HFFc6 (cell line): ENCODE measurements around the gene CFAP100. TPM values are rescaled to one million over a fixed set of nuclear protein-coding genes. Genes with fewer than 3 reads are reported as not detected.

ENCODE experiments used
- DNase-seq: peaks from one replicate; pipeline ENCODE4 v3.0.0-alpha.2; 2018
- H3K27ac Mint-ChIP-seq: 2 replicates; pipeline ENCODE4 v1.8.0; 2020; ENCODE audit warnings: mild to moderate bottlenecking, mixed read lengths
- H3K27me3 Mint-ChIP-seq: 2 replicates; pipeline ENCODE4 v1.8.0; 2021; ENCODE audit warnings: mild to moderate bottlenecking, moderate library complexity, mixed read lengths; ENCODE audit not compliant: insufficient read depth
- H3K36me3 Mint-ChIP-seq: 2 replicates; pipeline ENCODE4 v1.8.0; 2021; ENCODE audit warnings: low read depth, mixed read lengths
- H3K4me1 Mint-ChIP-seq: 2 replicates; pipeline ENCODE4 v1.8.0; 2020; ENCODE audit warnings: low read depth, mixed read lengths
- H3K4me3 Mint-ChIP-seq: 2 replicates; pipeline ENCODE4 v1.8.0; 2020; ENCODE audit warnings: mild to moderate bottlenecking, moderate library complexity, mixed read lengths
- H3K9me3 Mint-ChIP-seq: 2 replicates; pipeline ENCODE4 v1.8.0; 2020; ENCODE audit warnings: mild to moderate bottlenecking, mixed read lengths
- CTCF ChIP-seq: fragments of 200-600 bp; sonication (generic); IDR thresholded peaks from 2 replicates; pipeline ENCODE4 v1.5.0; 2021; ENCODE audit warnings: antibody characterized with exemption, mild to moderate bottlenecking
- total RNA-seq, 6 experiments: library from RNA; stranded (reverse); fragmentation: NEBNext Ultra II Directional; extraction: Animal tissue kit (Norgen Biotek cat#: 25700); gene quantifications; 2 replicates in 1 of 6; 3 replicates in 5 of 6; pipeline ENCODE4 v1.2.3, GENCODE V29; 2021

CFAP100 gene
- total RNA-seq, 6 experiments from 2014 or later, result not detected

- peaks cover 2% of the 10 kb centered on the region; the same call in 1 of the 2 replicates for H3K27me3 Mint-ChIP-seq
- H3K4me3 Mint-ChIP-seq, result peak overlapping the region; percentile 95
- H3K4me1 Mint-ChIP-seq, result peaks cover 41% of the 10 kb centered on the region
- H3K9me3 Mint-ChIP-seq, result no peaks in the 10 kb centered on the region
- no peak for TF ChIP-seq CTCF
- peaks cover 40% of the 10 kb centered on the region for H3K36me3 Mint-ChIP-seq
- DNase-seq, result peak; percentile 75
- peak overlapping the region; percentile 42 for H3K27ac Mint-ChIP-seq
Measured at GRCh38 chr3:126472277-126473006, 77.7 kb downstream of the CFAP100 start.

- Mint-ChIP-seq H3K27me3 (peaks cover 2% of the 10 kb centered on the region; the same call in 1 of the 2 replicates), H3K27ac (peak overlapping the region; percentile 42), H3K4me3 (peak overlapping the region; percentile 95), H3K4me1 (peaks cover 41% of the 10 kb centered on the region), H3K9me3 (no peaks in the 10 kb centered on the region), H3K36me3 (peaks cover 34% of the 10 kb centered on the region)
- TF ChIP-seq CTCF, result no peak
- DNase-seq, result no peak
Measured at GRCh38 chr3:126473292-126474168, 78.8 kb downstream of the CFAP100 start.

DNA sequence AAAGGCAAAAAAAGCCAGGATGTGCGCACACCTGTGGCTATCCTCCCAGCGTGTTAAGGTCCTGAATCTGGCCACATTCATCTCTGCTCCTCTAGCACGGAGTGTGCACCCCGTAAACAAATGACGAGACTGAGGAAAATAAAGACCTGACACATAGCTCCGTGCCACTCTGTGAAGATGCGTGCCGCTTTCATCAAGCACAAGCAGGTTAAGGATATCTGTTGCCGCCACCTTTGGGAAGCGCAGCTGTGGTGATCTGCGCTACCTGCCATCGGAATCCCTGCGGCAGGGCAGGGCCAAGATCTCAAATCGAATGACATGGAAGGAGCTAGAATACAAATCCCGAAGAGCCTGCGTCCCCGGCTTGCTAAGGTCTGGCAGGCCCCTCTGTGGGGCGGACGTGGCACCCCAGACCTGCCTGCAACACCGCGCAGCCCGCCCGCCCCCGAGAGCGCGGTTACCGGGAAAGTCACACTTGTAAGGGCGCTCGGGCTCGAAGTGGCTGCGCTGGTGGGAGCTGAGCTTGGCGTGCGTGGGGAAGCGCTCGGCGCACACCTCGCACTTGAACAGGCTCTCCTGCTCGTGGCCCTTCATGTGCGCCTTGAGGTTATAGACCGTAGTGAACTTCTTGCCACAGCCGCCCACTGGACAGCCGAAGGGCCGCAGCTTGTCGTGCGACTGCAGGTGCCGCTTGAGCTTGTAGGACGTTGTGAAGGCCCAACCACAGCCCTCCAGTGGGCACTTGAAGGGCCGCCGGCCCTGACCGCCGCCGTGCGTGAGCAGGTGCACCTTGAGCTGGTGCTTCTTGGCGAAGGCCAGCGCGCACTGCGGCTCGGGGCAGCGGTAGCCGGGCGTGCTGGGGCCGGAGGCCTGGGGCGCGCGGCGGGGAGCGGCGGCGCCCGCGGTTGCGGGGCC lies 80.0 kb downstream of the CFAP100 start:
- peaks cover 41% of the 10 kb centered on the region for H3K4me1 Mint-ChIP-seq
- H3K27me3 Mint-ChIP-seq, result peaks cover 2% of the 10 kb centered on the region; the same call in 1 of the 2 replicates
- H3K4me3 Mint-ChIP-seq, result peak overlapping the region; percentile 95
- peak; percentile 14; the same call in 1 of the 2 replicates for TF ChIP-seq CTCF
- peak overlapping the region; percentile 59; the same call in 1 of the 2 replicates for H3K27ac Mint-ChIP-seq
- peaks cover 24% of the 10 kb centered on the region for H3K36me3 Mint-ChIP-seq
- DNase-seq, result peak; percentile 22
- no peaks in the 10 kb centered on the region for H3K9me3 Mint-ChIP-seq

DNA sequence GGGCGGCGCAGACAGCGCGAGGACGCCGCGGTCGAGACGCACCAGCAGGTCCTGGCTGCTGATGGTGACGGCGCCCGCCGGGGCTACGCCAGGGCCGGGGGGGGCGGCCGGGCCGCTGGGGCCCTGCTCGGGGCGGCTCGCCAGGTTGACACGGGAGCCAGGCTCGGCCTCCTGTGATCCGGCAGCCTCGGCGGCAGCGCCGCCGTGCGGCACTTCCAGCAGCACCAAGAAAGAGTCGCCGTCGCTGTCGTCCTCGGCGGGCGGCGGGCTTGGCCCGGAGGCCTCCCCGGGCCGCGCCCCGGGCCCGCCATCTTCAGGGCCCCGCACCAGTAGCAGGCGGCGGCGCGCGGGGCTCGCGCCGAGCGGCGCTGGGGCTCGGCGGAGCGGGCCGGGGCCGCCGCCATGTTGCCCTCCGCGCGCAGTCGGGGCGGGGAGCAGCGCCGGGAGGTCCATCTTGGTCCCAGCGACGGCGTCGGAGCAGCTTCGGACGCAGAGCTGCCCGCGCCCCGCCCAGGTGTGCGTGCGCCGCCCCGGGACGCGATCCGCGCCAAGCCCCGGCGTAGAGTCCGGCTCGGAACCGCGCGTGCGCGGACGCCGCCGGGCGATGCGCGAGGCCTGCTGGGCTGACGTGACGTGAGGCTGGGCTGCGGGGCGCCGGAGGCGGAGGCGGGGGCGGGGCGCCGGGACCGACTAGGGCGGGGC lies 80.9 kb downstream of the CFAP100 start, which contains the start of gene ZXDC:
Gene ZXDC (minus strand): TSS at position 479 of the 702 bp plus-strand sequence. CDS start 26 bp downstream, at position 453.
- H3K4me1 Mint-ChIP-seq, result peaks cover 41% of the 10 kb centered on the region
- DNase-seq, result peak; percentile 88
- peak; percentile 62; the same call in 1 of the 2 replicates for TF ChIP-seq CTCF
- peak within 1 kb of the TSS; percentile 95 for H3K4me3 Mint-ChIP-seq
- peaks cover 2% of the 10 kb centered on the region; the same call in 1 of the 2 replicates for H3K27me3 Mint-ChIP-seq
- no peaks in the 10 kb centered on the region for H3K9me3 Mint-ChIP-seq
- peak within 1 kb of the TSS; percentile 59; the same call in 1 of the 2 replicates for H3K27ac Mint-ChIP-seq
- H3K36me3 Mint-ChIP-seq, result peaks cover 18% of the 10 kb centered on the region
